NB4 (cell line): ENCODE measurements around the gene RSPO1.

ENCODE experiments used
- POLR2A ChIP-seq: IDR thresholded peaks from 2 replicates; pipeline ENCODE4 v1.6.1; 2011; ENCODE audit warnings: mild to moderate bottlenecking; ENCODE audit not compliant: insufficient read length; ENCODE audit errors: extremely low read depth
- TF ChIP-seq, protein P1 (sequence below): IDR thresholded peaks from one replicate; pipeline ENCODE4 v1.5.1; 2012; ENCODE audit warnings: low read depth, low read length

DNA sequence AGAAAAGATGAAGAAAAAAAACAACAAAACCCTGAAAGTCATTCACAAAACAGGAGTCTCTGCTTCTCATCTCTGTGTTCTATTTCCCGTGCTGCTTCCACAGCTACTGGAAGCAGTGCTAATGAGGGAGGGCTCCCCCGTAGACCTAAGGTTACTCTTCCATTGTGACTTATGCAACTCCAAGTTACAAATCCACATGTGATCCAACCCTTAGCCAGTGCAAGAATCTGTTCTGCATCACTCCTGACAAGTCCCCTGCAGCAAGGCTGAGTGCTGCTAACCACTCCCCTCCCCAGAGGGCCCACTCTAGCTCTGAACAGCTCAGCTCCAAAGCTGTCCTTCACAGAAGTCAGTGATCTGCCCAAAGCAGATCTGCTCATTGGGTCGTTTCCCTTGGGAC, 67.7 kb downstream of the RSPO1 start:
- TF ChIP-seq, protein P1, sequence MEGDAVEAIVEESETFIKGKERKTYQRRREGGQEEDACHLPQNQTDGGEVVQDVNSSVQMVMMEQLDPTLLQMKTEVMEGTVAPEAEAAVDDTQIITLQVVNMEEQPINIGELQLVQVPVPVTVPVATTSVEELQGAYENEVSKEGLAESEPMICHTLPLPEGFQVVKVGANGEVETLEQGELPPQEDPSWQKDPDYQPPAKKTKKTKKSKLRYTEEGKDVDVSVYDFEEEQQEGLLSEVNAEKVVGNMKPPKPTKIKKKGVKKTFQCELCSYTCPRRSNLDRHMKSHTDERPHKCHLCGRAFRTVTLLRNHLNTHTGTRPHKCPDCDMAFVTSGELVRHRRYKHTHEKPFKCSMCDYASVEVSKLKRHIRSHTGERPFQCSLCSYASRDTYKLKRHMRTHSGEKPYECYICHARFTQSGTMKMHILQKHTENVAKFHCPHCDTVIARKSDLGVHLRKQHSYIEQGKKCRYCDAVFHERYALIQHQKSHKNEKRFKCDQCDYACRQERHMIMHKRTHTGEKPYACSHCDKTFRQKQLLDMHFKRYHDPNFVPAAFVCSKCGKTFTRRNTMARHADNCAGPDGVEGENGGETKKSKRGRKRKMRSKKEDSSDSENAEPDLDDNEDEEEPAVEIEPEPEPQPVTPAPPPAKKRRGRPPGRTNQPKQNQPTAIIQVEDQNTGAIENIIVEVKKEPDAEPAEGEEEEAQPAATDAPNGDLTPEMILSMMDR, result no peak
- TF ChIP-seq POLR2A, result no peak
